CD4-positive, CD25-positive, alpha-beta regulatory T cell (primary cell): Measurements from ENCODE around the gene GABRR1. TPM values are rescaled to one million over a fixed set of nuclear protein-coding genes. Genes with fewer than 3 reads are reported as not detected.

Experiments used
- ATAC-seq, 2 donors: fragments of 150-1000 bp; cut with Tn5 transposase; one replicate each; pipeline ENCODE4 v1.10.0; 2021; ENCODE audit warnings: low read depth in 2 of 2, moderate number of reproducible peaks in 2 of 2, moderate library complexity in 1 of 2
- DNase-seq, 3 donors: peaks; one replicate each; pipeline versions ENCODE4 v3.0.0 to v3.0.0-alpha.2; 2012 to 2022; ENCODE audit warnings: mixed read lengths in 1 of 3
- H3K27ac ChIP-seq: one replicate; pipeline ENCODE4 v1.7.0; 2013; ENCODE audit warnings: mild to moderate bottlenecking, low read length; ENCODE audit not compliant: insufficient read depth, poor library complexity, severe bottlenecking
- H3K27me3 ChIP-seq: one replicate; pipeline ENCODE4 v1.7.0; 2013; ENCODE audit warnings: low read length; ENCODE audit not compliant: control insufficient read depth, insufficient read depth
- H3K36me3 ChIP-seq: one replicate; pipeline ENCODE4 v1.7.0; 2013; ENCODE audit warnings: mild to moderate bottlenecking, low read length, moderate library complexity; ENCODE audit not compliant: control insufficient read depth, insufficient read depth
- H3K4me1 ChIP-seq: 2 replicates; pipeline ENCODE4 v1.7.0; 2013; ENCODE audit warnings: mild to moderate bottlenecking, low read length; ENCODE audit not compliant: insufficient read depth, control insufficient read depth, poor library complexity, severe bottlenecking
- H3K4me3 ChIP-seq: one replicate; pipeline ENCODE4 v1.7.0; 2013; ENCODE audit warnings: low read depth, mild to moderate bottlenecking, low read length, moderate library complexity
- H3K9me3 ChIP-seq, 2 experiments: 1 replicate in 1 of 2; 2 replicates in 1 of 2; pipeline ENCODE4 v1.7.0; 2013; ENCODE audit warnings: low read length in 2 of 2, mild to moderate bottlenecking in 1 of 2, moderate library complexity in 1 of 2; ENCODE audit not compliant: control insufficient read depth in 2 of 2
- H3K27ac Mint-ChIP-seq, 3 donors: one replicate each; pipeline ENCODE4 v1.8.0; 2020 to 2022; ENCODE audit warnings: mild to moderate bottlenecking in 3 of 3, mixed read lengths in 3 of 3, moderate library complexity in 2 of 3
- H3K27me3 Mint-ChIP-seq: one replicate; pipeline ENCODE4 v1.8.0; 2022; ENCODE audit warnings: mild to moderate bottlenecking, mixed read lengths
- H3K36me3 Mint-ChIP-seq: one replicate; pipeline ENCODE4 v1.8.0; 2020; ENCODE audit warnings: mixed read lengths
- H3K4me1 Mint-ChIP-seq, 4 donors: one replicate each; pipeline ENCODE4 v1.8.0; 2020 to 2022; ENCODE audit warnings: mixed read lengths in 4 of 4, mild to moderate bottlenecking in 1 of 4
- H3K4me3 Mint-ChIP-seq, 4 donors: one replicate each; pipeline ENCODE4 v1.8.0; 2020 to 2022; ENCODE audit warnings: mild to moderate bottlenecking in 4 of 4, mixed read lengths in 4 of 4, moderate library complexity in 3 of 4
- H3K9me3 Mint-ChIP-seq, 7 donors: one replicate each; pipeline ENCODE4 v1.8.0; 2020 to 2022; ENCODE audit warnings: mixed read lengths in 7 of 7, mild to moderate bottlenecking in 3 of 7, moderate library complexity in 2 of 7
- polyA plus RNA-seq, 4 donors: library from polyadenylated mRNA; unstranded; fragments of 300-500 nt; fragmentation: Illumina TruSeq; gene quantifications; one replicate each; pipeline ENCODE4 v1.2.3, GENCODE V29; 2021
- total RNA-seq: library from RNA; stranded (reverse); gene quantifications from one replicate; pipeline ENCODE4 v1.2.3, GENCODE V29; 2022

The GABRR1 gene
- total and polyA plus RNA-seq, 5 donors from 2014 or later = not detected

DNA sequence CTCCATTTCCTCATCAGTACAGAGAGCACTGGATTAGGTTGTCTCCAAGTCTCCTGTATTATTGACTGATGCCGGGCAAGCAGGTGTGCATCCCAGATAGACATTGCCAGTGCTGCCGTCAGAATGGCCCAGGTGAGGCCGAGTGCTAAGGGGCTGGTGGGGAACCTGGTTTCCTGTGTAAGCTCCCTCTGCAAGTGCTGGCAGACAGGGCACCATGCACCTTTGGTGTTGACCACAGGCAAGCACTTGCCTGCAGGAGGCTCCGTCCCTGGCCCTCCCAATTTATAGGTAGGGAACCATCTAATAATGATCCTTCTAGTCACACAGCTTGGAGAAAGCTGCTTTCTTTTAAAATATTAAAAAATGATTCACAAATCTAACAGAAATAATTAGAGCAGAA is 747 bp downstream of the GABRR1 start:
- H3K27me3 ChIP-seq = peaks cover 3% of the 10 kb centered on the region
- DNase-seq = no peak
- ATAC-seq = no peak

GRCh38 chr6:89215391-89215790 is 1.8 kb downstream of the GABRR1 start:
- ATAC-seq (no peak), DNase-seq (no peak)
- Mint-ChIP-seq H3K27me3 (peaks cover 26% of the 10 kb centered on the region), H3K4me3 (no peak overlapping the region), H3K27ac (no peak overlapping the region), H3K4me1 (peaks cover 0 to 2% (median 0%) of the 10 kb centered on the region in 4 donors), H3K9me3 (peaks cover 0 to 3% (median 0%) of the 10 kb centered on the region in 7 donors), H3K36me3 (no peaks in the 10 kb centered on the region)
- Histone ChIP-seq H3K9me3 (peaks cover 0 to 2% of the 10 kb centered on the region in 2 experiments), H3K4me1 (no peaks in the 10 kb centered on the region), H3K36me3 (no peaks in the 10 kb centered on the region), H3K27ac (no peak overlapping the region), H3K4me3 (no peak overlapping the region), H3K27me3 (peaks cover 3% of the 10 kb centered on the region)

More for the DNA sequence above, 747 bp downstream of the GABRR1 start:
- Histone ChIP-seq H3K4me1 (no peaks in the 10 kb centered on the region), H3K27ac (no peak overlapping the region), H3K4me3 (no peak overlapping the region), H3K9me3 (peaks cover 0 to 2% of the 10 kb centered on the region in 2 experiments), H3K36me3 (no peaks in the 10 kb centered on the region)
- Mint-ChIP-seq H3K4me1 (peaks cover 0 to 2% (median 0%) of the 10 kb centered on the region in 4 donors), H3K36me3 (no peaks in the 10 kb centered on the region), H3K27me3 (peaks cover 30% of the 10 kb centered on the region), H3K27ac (no peak overlapping the region), H3K4me3 (no peak overlapping the region), H3K9me3 (peaks cover 0 to 3% (median 0%) of the 10 kb centered on the region in 7 donors)

DNA sequence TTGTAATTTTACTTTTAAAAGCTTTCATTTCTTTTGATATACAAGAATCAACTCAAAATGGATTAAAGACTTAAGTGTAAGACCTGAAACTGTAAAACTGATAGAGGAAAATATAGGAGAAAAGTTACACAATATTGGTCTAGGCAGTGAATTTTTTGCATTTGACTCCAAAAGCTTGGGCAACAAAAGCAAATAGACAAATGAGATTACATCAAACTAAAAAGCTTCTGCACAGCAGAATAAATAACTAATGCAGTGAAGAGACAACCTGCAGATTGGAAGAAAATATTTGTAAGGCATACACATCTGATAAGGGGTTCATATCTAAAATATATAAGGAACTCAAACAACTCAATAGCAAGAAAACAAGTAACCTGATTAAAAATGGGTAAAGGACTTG is 3.0 kb downstream of the GABRR1 start:
- Histone ChIP-seq H3K36me3 (no peaks in the 10 kb centered on the region), H3K27me3 (peaks cover 3% of the 10 kb centered on the region), H3K9me3 (peaks cover 0 to 2% of the 10 kb centered on the region in 2 experiments), H3K4me1 (no peaks in the 10 kb centered on the region), H3K4me3 (no peak overlapping the region), H3K27ac (no peak overlapping the region)
- Mint-ChIP-seq H3K27ac (no peak overlapping the region), H3K4me3 (no peak overlapping the region), H3K36me3 (no peaks in the 10 kb centered on the region), H3K27me3 (peaks cover 27% of the 10 kb centered on the region), H3K4me1 (peaks cover 0 to 2% (median 0%) of the 10 kb centered on the region in 4 donors), H3K9me3 (peaks cover 0 to 3% (median 0%) of the 10 kb centered on the region in 7 donors)
- no peak for DNase-seq
- ATAC-seq = no peak

GRCh38 chr6:89212472-89212871 is 4.7 kb downstream of the GABRR1 start:
- H3K4me1 Mint-ChIP-seq = peaks cover 0 to 2% (median 0%) of the 10 kb centered on the region in 4 donors
- peaks cover 27% of the 10 kb centered on the region for H3K27me3 Mint-ChIP-seq
- no peaks in the 10 kb centered on the region for H3K36me3 Mint-ChIP-seq
- Histone ChIP-seq H3K27me3 (peaks cover 3% of the 10 kb centered on the region), H3K4me3 (no peak overlapping the region), H3K4me1 (no peaks in the 10 kb centered on the region), H3K27ac (no peak overlapping the region), H3K9me3 (peaks cover 0 to 2% of the 10 kb centered on the region in 2 experiments), H3K36me3 (no peaks in the 10 kb centered on the region)
- ATAC-seq = no peak
- DNase-seq = no peak
- no peak overlapping the region for H3K27ac Mint-ChIP-seq
- H3K9me3 Mint-ChIP-seq = peaks cover 0 to 3% (median 0%) of the 10 kb centered on the region in 7 donors
- H3K4me3 Mint-ChIP-seq = peak overlapping the region in 1 of 4 donors; percentile 52

DNA sequence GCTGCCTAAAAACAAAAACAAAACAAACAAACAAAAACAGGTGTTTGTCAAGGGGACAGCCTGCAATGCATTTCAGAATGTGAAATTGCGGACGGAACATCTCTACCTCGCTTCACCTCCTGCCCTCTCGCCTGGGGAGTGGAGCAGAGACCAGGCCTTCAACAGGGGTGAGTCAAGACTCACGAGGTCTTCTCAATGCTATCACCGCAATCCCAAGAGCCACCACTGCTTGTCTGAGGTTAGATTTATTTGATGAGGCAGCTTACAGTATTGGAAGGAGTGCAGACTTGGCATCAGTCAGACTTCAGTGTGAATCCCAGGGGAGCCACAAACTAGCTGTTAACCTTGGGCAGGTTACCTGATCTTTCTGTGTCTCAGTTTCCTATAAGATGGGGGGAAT is 7.7 kb downstream of the GABRR1 start:
- no peaks in the 10 kb centered on the region for H3K4me1 ChIP-seq
- H3K4me3 Mint-ChIP-seq = peak overlapping the region in 1 of 4 donors; percentile 44
- no peaks in the 10 kb centered on the region for H3K36me3 Mint-ChIP-seq
- no peak overlapping the region for H3K4me3 ChIP-seq
- peaks cover 0 to 1% (median 0%) of the 10 kb centered on the region in 7 donors for H3K9me3 Mint-ChIP-seq
- peaks cover 0 to 2% of the 10 kb centered on the region in 2 experiments for H3K9me3 ChIP-seq
- DNase-seq = no peak
- peaks cover 16% of the 10 kb centered on the region for H3K27me3 Mint-ChIP-seq
- H3K27me3 ChIP-seq = peaks cover 3% of the 10 kb centered on the region
- H3K27ac Mint-ChIP-seq = no peak overlapping the region
- no peak for ATAC-seq
- no peaks in the 10 kb centered on the region for H3K4me1 Mint-ChIP-seq
- H3K36me3 ChIP-seq = no peaks in the 10 kb centered on the region
- H3K27ac ChIP-seq = no peak overlapping the region

DNA sequence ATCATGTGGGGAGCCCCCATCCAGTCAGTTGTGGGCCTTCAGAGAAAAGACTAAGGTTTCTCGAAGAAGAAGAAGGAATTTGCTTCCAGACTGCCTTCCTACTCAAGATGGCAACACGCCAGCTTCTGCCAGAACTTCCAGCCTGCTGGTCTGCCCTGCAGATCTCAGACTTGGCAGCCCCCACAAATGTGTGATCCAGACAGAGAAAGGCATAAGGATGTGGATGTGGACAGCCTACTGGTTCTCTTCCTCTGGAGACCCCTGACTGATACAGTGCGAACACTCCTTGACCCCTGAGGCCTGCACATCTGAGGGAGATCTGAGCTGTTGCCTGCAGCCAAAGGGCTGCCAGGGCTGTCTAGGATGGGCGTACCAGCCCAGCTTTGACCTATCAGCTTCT is 8.6 kb downstream of the GABRR1 start:
- no peak overlapping the region for H3K4me3 Mint-ChIP-seq
- ATAC-seq (no peak), DNase-seq (no peak)
- no peaks in the 10 kb centered on the region for H3K4me1 ChIP-seq
- peaks cover 0 to 1% (median 0%) of the 10 kb centered on the region in 7 donors for H3K9me3 Mint-ChIP-seq
- H3K27ac Mint-ChIP-seq = no peak overlapping the region
- H3K4me3 ChIP-seq = no peak overlapping the region
- H3K27me3 ChIP-seq = peaks cover 3% of the 10 kb centered on the region
- no peaks in the 10 kb centered on the region for H3K36me3 ChIP-seq
- H3K36me3 Mint-ChIP-seq = no peaks in the 10 kb centered on the region
- peaks cover 0 to 2% of the 10 kb centered on the region in 2 experiments for H3K9me3 ChIP-seq
- peaks cover 11% of the 10 kb centered on the region for H3K27me3 Mint-ChIP-seq
- no peaks in the 10 kb centered on the region for H3K4me1 Mint-ChIP-seq
- H3K27ac ChIP-seq = no peak overlapping the region

- no peak for ATAC-seq
- Mint-ChIP-seq H3K36me3 (no peaks in the 10 kb centered on the region), H3K9me3 (peaks cover 0 to 4% (median 0%) of the 10 kb centered on the region in 7 donors)
Observed at GRCh38 chr6:89205819-89206218, 11.3 kb downstream of the GABRR1 start.

DNA sequence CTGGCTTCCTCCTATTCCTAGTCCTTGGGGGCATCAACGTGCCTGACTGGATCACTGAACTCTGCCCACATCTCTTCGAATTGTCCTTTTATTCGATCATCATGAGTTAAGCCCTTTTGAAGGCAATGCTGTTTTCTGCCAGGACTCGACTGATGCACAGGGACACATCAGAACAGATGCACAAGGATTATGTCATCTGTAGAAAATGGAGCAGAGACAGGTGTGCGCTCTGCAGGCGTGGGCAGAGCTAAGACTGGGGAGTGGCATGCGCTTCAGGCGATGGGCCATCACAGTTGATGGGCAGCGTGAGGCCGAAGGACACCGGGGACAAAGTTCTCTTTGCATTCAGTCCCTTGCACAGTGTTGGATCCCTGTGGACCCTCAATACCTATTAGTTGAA is 13.1 kb downstream of the GABRR1 start:
- H3K36me3 ChIP-seq = no peaks in the 10 kb centered on the region
- DNase-seq (no peak), ATAC-seq (no peak)
- Mint-ChIP-seq H3K4me1 (no peaks in the 10 kb centered on the region), H3K36me3 (no peaks in the 10 kb centered on the region), H3K27ac (no peak overlapping the region), H3K4me3 (no peak overlapping the region), H3K27me3 (peaks cover 4% of the 10 kb centered on the region), H3K9me3 (peaks cover 0 to 4% (median 0%) of the 10 kb centered on the region in 7 donors)
- H3K27ac ChIP-seq = no peak overlapping the region
- no peaks in the 10 kb centered on the region for H3K27me3 ChIP-seq
- no peaks in the 10 kb centered on the region for H3K9me3 ChIP-seq
- H3K4me3 ChIP-seq = no peak overlapping the region
- H3K4me1 ChIP-seq = no peaks in the 10 kb centered on the region

More at GRCh38 chr6:89205819-89206218, 11.3 kb downstream of the GABRR1 start:
- Histone ChIP-seq H3K27me3 (no peaks in the 10 kb centered on the region), H3K27ac (no peak overlapping the region), H3K36me3 (no peaks in the 10 kb centered on the region), H3K9me3 (no peaks in the 10 kb centered on the region), H3K4me3 (no peak overlapping the region), H3K4me1 (no peaks in the 10 kb centered on the region)
- Mint-ChIP-seq H3K4me3 (no peak overlapping the region), H3K27me3 (peaks cover 9% of the 10 kb centered on the region), H3K27ac (no peak overlapping the region), H3K4me1 (no peaks in the 10 kb centered on the region)
- no peak for DNase-seq
